HEK293 (cell line): ENCODE results near the gene C19orf12.
A peak's percentile ranks its signal among the peaks of the same experiment; 100 is the strongest.

ENCODE experiments used
- GLI4 ChIP-seq: fragments of 450-650 bp; formaldehyde crosslinking; IDR thresholded peaks from 2 replicates; pipeline ENCODE4 v1.5.1; 2016; ENCODE audit warnings: missing biosample characterization, missing genetic modification characterization
- GLIS2 ChIP-seq: fragments of 450-650 bp; formaldehyde crosslinking; IDR thresholded peaks from 2 replicates; pipeline ENCODE4 v1.5.1; 2016; ENCODE audit warnings: missing biosample characterization, missing genetic modification characterization
- HIC1 ChIP-seq: fragments of 450-650 bp; formaldehyde crosslinking; IDR thresholded peaks from 2 replicates; pipeline ENCODE4 v1.5.1; 2016; ENCODE audit warnings: missing biosample characterization, missing genetic modification characterization
- HOXA7 ChIP-seq: sonication (generic); formaldehyde crosslinking; IDR thresholded peaks from 2 replicates; pipeline ENCODE4 v1.8.1; 2022; ENCODE audit warnings: missing genetic modification reagents, borderline replicate concordance
- KLF1 ChIP-seq: fragments of 450-650 bp; formaldehyde crosslinking; IDR thresholded peaks from 2 replicates; pipeline ENCODE4 v1.5.1; 2016; ENCODE audit warnings: missing biosample characterization, missing genetic modification characterization
- KLF16 ChIP-seq: fragments of 450-650 bp; formaldehyde crosslinking; IDR thresholded peaks from 2 replicates; pipeline ENCODE4 v1.5.1; 2017; ENCODE audit warnings: missing biosample characterization, missing genetic modification characterization
- MYNN ChIP-seq: fragments of 450-650 bp; formaldehyde crosslinking; IDR thresholded peaks from 2 replicates; pipeline ENCODE4 v1.5.1; 2016; ENCODE audit warnings: missing biosample characterization, missing genetic modification characterization, borderline replicate concordance
- REPIN1 ChIP-seq: fragments of 450-650 bp; formaldehyde crosslinking; IDR thresholded peaks from 2 replicates; pipeline ENCODE4 v1.5.1; 2017; ENCODE audit warnings: missing biosample characterization, missing genetic modification characterization, low read depth
- SETDB1 ChIP-seq: IDR thresholded peaks from one replicate; pipeline ENCODE4 v1.6.1; 2017; ENCODE audit warnings: mild to moderate bottlenecking, low read length, moderate library complexity, mixed read lengths; ENCODE audit not compliant: insufficient read length
- SP3 ChIP-seq: fragments of 450-650 bp; formaldehyde crosslinking; IDR thresholded peaks from 2 replicates; pipeline ENCODE4 v1.5.1; 2016; ENCODE audit warnings: missing biosample characterization, missing genetic modification characterization
- ZBTB6 ChIP-seq: fragments of 450-650 bp; formaldehyde crosslinking; IDR thresholded peaks from 2 replicates; pipeline ENCODE4 v1.5.1; 2017; ENCODE audit warnings: missing biosample characterization, missing genetic modification characterization
- ZFP41 ChIP-seq: fragments of 450-650 bp; formaldehyde crosslinking; IDR thresholded peaks from 2 replicates; pipeline ENCODE4 v1.5.1; 2016; ENCODE audit warnings: missing biosample characterization, missing genetic modification characterization, borderline replicate concordance
- ZFP69B ChIP-seq: fragments of 450-650 bp; formaldehyde crosslinking; IDR thresholded peaks from 2 replicates; pipeline ENCODE4 v1.5.1; 2016; ENCODE audit warnings: missing biosample characterization, missing genetic modification characterization
- ZIC2 ChIP-seq: fragments of 450-650 bp; formaldehyde crosslinking; IDR thresholded peaks from 2 replicates; pipeline ENCODE4 v1.5.1; 2016; ENCODE audit warnings: missing biosample characterization, missing genetic modification characterization
- ZNF112 ChIP-seq: fragments of 450-650 bp; formaldehyde crosslinking; IDR thresholded peaks from 2 replicates; pipeline ENCODE4 v1.5.0; 2017; ENCODE audit warnings: missing biosample characterization, missing genetic modification characterization
- ZNF133 ChIP-seq: fragments of 450-650 bp; formaldehyde crosslinking; IDR thresholded peaks from 2 replicates; pipeline ENCODE4 v1.5.1; 2016; ENCODE audit warnings: missing biosample characterization, missing genetic modification characterization
- ZNF148 ChIP-seq: fragments of 450-650 bp; formaldehyde crosslinking; IDR thresholded peaks from 2 replicates; pipeline ENCODE4 v1.5.0; 2017; ENCODE audit warnings: missing biosample characterization, missing genetic modification characterization, borderline replicate concordance
- ZNF155 ChIP-seq: fragments of 450-650 bp; formaldehyde crosslinking; IDR thresholded peaks from 2 replicates; pipeline ENCODE4 v1.5.1; 2016; ENCODE audit warnings: missing biosample characterization, missing genetic modification characterization
- ZNF169 ChIP-seq: fragments of 450-650 bp; formaldehyde crosslinking; IDR thresholded peaks from 2 replicates; pipeline ENCODE4 v1.5.1; 2016; ENCODE audit warnings: missing biosample characterization, missing genetic modification characterization
- ZNF24 ChIP-seq: fragments of 450-650 bp; formaldehyde crosslinking; IDR thresholded peaks from 2 replicates; pipeline ENCODE4 v1.5.1; 2016; ENCODE audit warnings: missing biosample characterization, missing genetic modification characterization
- ZNF266 ChIP-seq: fragments of 450-650 bp; formaldehyde crosslinking; IDR thresholded peaks from 2 replicates; pipeline ENCODE4 v1.5.1; 2016; ENCODE audit warnings: missing biosample characterization, missing genetic modification characterization, low read depth
- ZNF423 ChIP-seq: fragments of 450-650 bp; formaldehyde crosslinking; IDR thresholded peaks from 2 replicates; pipeline ENCODE4 v1.5.1; 2016; ENCODE audit warnings: missing biosample characterization, missing genetic modification characterization
- ZNF433 ChIP-seq: fragments of 450-650 bp; formaldehyde crosslinking; IDR thresholded peaks from 2 replicates; pipeline ENCODE4 v1.5.1; 2016; ENCODE audit warnings: missing biosample characterization, missing genetic modification characterization, low read depth
- ZNF501 ChIP-seq: fragments of 450-650 bp; formaldehyde crosslinking; IDR thresholded peaks from 2 replicates; pipeline ENCODE4 v1.5.1; 2016; ENCODE audit warnings: missing biosample characterization, missing genetic modification characterization
- ZNF513 ChIP-seq: fragments of 450-650 bp; IDR thresholded peaks from 2 replicates; pipeline ENCODE4 v1.5.1; 2018; ENCODE audit warnings: missing biosample characterization, missing genetic modification characterization
- ZNF530 ChIP-seq: fragments of 450-650 bp; formaldehyde crosslinking; IDR thresholded peaks from 2 replicates; pipeline ENCODE4 v1.5.1; 2016; ENCODE audit warnings: low read depth, missing biosample characterization, missing genetic modification characterization
- ZNF610 ChIP-seq: fragments of 450-650 bp; formaldehyde crosslinking; IDR thresholded peaks from 2 replicates; pipeline ENCODE4 v1.5.1; 2016; ENCODE audit warnings: missing biosample characterization, missing genetic modification characterization, borderline replicate concordance
- ZNF626 ChIP-seq: fragments of 450-650 bp; sonication (Bioruptor Pico); formaldehyde crosslinking; IDR thresholded peaks from 2 replicates; pipeline ENCODE4 v1.5.1; 2018; ENCODE audit warnings: missing biosample characterization, missing genetic modification characterization, inconsistent platforms
- ZNF768 ChIP-seq: fragments of 450-650 bp; formaldehyde crosslinking; IDR thresholded peaks from 2 replicates; pipeline ENCODE4 v1.5.1; 2018; ENCODE audit warnings: missing biosample characterization, mild to moderate bottlenecking, missing genetic modification characterization
- TF ChIP-seq, protein P1 (sequence below): fragments of 450-650 bp; formaldehyde crosslinking; IDR thresholded peaks from 2 replicates; pipeline ENCODE4 v1.5.1; 2017; ENCODE audit warnings: missing biosample characterization, missing genetic modification characterization

C19orf12 gene

GRCh38 chr19:29666578-29667386 is 48.3 kb downstream of the C19orf12 start (continued):
- no peak for TF ChIP-seq ZNF148 (tag by site-specific recombination)
- TF ChIP-seq ZNF610 (tag by site-specific recombination): 0 out of 2 replicates have a peak, but pooled peaks have one; percentile 17
- no peak for TF ChIP-seq GLIS2 (tag by site-specific recombination)
- no peak for TF ChIP-seq ZNF768 (tag by site-specific recombination)
- TF ChIP-seq HOXA7 (CRISPR knock-in tag): no peak
- peak; percentile 63 for TF ChIP-seq SP3 (tag by site-specific recombination)
- no peak for TF ChIP-seq ZNF626
- TF ChIP-seq ZNF266 (tag by site-specific recombination): no peak
- TF ChIP-seq MYNN: no peak
- TF ChIP-seq ZNF433 (tag by site-specific recombination): no peak
- no peak for TF ChIP-seq KLF16
- TF ChIP-seq ZFP41 (tag by site-specific recombination): no peak
- TF ChIP-seq ZNF155 (tag by site-specific recombination): no peak
- no peak for TF ChIP-seq SETDB1
- TF ChIP-seq HIC1 (tag by site-specific recombination): no peak
- peak; percentile 81 for TF ChIP-seq ZNF423
- TF ChIP-seq ZNF513 (tag by site-specific recombination): no peak
- no peak for TF ChIP-seq GLI4 (tag by site-specific recombination)
- TF ChIP-seq ZFP69B (tag by site-specific recombination): no peak
- 0 out of 2 replicates have a peak, but pooled peaks have one; percentile 3 for TF ChIP-seq ZBTB6 (tag by site-specific recombination)
- TF ChIP-seq, protein P1, sequence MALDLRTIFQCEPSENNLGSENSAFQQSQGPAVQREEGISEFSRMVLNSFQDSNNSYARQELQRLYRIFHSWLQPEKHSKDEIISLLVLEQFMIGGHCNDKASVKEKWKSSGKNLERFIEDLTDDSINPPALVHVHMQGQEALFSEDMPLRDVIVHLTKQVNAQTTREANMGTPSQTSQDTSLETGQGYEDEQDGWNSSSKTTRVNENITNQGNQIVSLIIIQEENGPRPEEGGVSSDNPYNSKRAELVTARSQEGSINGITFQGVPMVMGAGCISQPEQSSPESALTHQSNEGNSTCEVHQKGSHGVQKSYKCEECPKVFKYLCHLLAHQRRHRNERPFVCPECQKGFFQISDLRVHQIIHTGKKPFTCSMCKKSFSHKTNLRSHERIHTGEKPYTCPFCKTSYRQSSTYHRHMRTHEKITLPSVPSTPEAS (tag by site-specific recombination): no peak
- no peak for TF ChIP-seq ZNF530 (tag by site-specific recombination)
- no peak for TF ChIP-seq ZNF112
- TF ChIP-seq ZIC2: peak; percentile 99
- no peak for TF ChIP-seq ZNF169 (tag by site-specific recombination)
- no peak for TF ChIP-seq KLF1 (tag by site-specific recombination)
- no peak for TF ChIP-seq REPIN1
- TF ChIP-seq ZNF24 (tag by site-specific recombination): peak; percentile 96
- no peak for TF ChIP-seq ZNF133 (tag by site-specific recombination)
- no peak for TF ChIP-seq ZNF501 (tag by site-specific recombination)
